Endothelial cell of umbilical vein (primary cell): ENCODE measurements around the gene KIF6. TPM values are rescaled to one million over a fixed set of nuclear protein-coding genes. Genes with fewer than 3 reads are reported as not detected.

Experiments used
- BruUV-seq: library from RNA; stranded (reverse); fragments of 400-500 nt; replicated peaks from 2 replicates; lab custom pipeline; 2021; lab: Mats Ljungman, UMichigan
- CTCF ChIA-PET: fragments of 300-600, 350-600 bp; sonication (Branson Sonifier 250); formaldehyde crosslinking; loops from one replicate; lab custom pipeline; 2021; ENCODE audit warnings: antibody characterized with exemption, inconsistent platforms; lab: Charles Lee
- POLR2A ChIA-PET: fragments of 300-600, 350-600 bp; sonication (Branson Sonifier 250); formaldehyde crosslinking; loops from one replicate; lab custom pipeline; 2021; ENCODE audit warnings: antibody characterized with exemption, inconsistent platforms; lab: Charles Lee
- DNase-seq: peaks from one replicate; pipeline ENCODE4 v3.0.0-alpha.2; 2011; ENCODE audit warnings: low read depth, low spot score
- FAIRE-seq: peaks from 2 replicates; lab custom pipeline; 2011; peaks lifted over from hg19 to GRCh38; lab: Jason Lieb, UNC
- H2AFZ ChIP-seq: 2 replicates; pipeline ENCODE4 v1.6.0; 2012; ENCODE audit warnings: low read depth, low read length, control low read depth, inconsistent platforms
- H3K27ac ChIP-seq: 2 replicates; pipeline ENCODE4 v1.5.1; 2011; ENCODE audit warnings: low read depth, mild to moderate bottlenecking, control low read depth, low read length, moderate library complexity; ENCODE audit not compliant: insufficient read depth
- H3K27me3 ChIP-seq, 2 experiments: 2 replicates each; pipeline versions ENCODE4 v1.6.0 to v1.6.1; 2011; ENCODE audit warnings: low read length in 2 of 2, mixed read lengths in 1 of 2; ENCODE audit not compliant: control insufficient read depth in 2 of 2, insufficient read depth in 2 of 2
- H3K36me3 ChIP-seq, 2 experiments: 2 replicates in 1 of 2; 3 replicates in 1 of 2; pipeline ENCODE4 v1.5.1; 2011; ENCODE audit warnings: low read length in 2 of 2, mild to moderate bottlenecking in 1 of 2, moderate library complexity in 1 of 2; ENCODE audit not compliant: control insufficient read depth in 2 of 2, insufficient read depth in 2 of 2; ENCODE audit errors: extremely low read depth in 1 of 2
- H3K4me1 ChIP-seq: 3 replicates; pipeline ENCODE4 v1.5.1; 2011; ENCODE audit warnings: mild to moderate bottlenecking, low read length; ENCODE audit not compliant: control insufficient read depth, insufficient read depth; ENCODE audit errors: extremely low read depth
- H3K4me2 ChIP-seq: 2 replicates; pipeline ENCODE4 v1.6.1; 2011; ENCODE audit warnings: low read length, control low read depth, mixed read lengths; ENCODE audit not compliant: insufficient read depth
- H3K4me3 ChIP-seq, 3 experiments: fragments of 200-600 bp in 1 of 3; sonication (generic), shearing (Covaris generic) in 1 of 3; replicated peaks in 1 of 3; 2 replicates each; pipeline ENCODE4 v1.5.1; 2011 to 2016; ENCODE audit warnings: control low read depth in 3 of 3, low read length in 3 of 3, mild to moderate bottlenecking in 2 of 3, inconsistent platforms in 1 of 3, low read depth in 1 of 3, moderate library complexity in 1 of 3; ENCODE audit not compliant: insufficient read depth in 1 of 3
- H3K79me2 ChIP-seq: 2 replicates; pipeline ENCODE4 v1.6.0; 2012; ENCODE audit warnings: low read length, inconsistent platforms; ENCODE audit not compliant: control insufficient read depth, insufficient read depth
- H3K9ac ChIP-seq: replicated peaks from 2 replicates; pipeline ENCODE3; 2011; ENCODE audit warnings: low read length, control low read depth; ENCODE audit not compliant: insufficient read depth; ENCODE audit errors: extremely low read depth
- H3K9me1 ChIP-seq: replicated peaks from 3 replicates; pipeline ENCODE4 v1.6.0; 2011; ENCODE audit warnings: mild to moderate bottlenecking, low read length; ENCODE audit not compliant: control insufficient read depth, insufficient read depth; ENCODE audit errors: extremely low read depth
- H3K9me3 ChIP-seq: replicated peaks from 2 replicates; pipeline ENCODE4 v1.5.1; 2012; ENCODE audit warnings: low read length, inconsistent platforms; ENCODE audit not compliant: control insufficient read depth, insufficient read depth
- H4K20me1 ChIP-seq: replicated peaks from 2 replicates; pipeline ENCODE3; 2011; ENCODE audit warnings: mild to moderate bottlenecking, low read length; ENCODE audit not compliant: control insufficient read depth, insufficient read depth; ENCODE audit errors: extremely low read depth
- CTCF ChIP-seq, 2 donors: IDR thresholded peaks; 1 replicate in 1 of 2; 2 replicates in 1 of 2; pipeline ENCODE4 v1.5.1; 2011; ENCODE audit warnings: low read length in 2 of 2, mild to moderate bottlenecking in 2 of 2, moderate library complexity in 2 of 2, control low read depth in 1 of 2, inconsistent platforms in 1 of 2, low read depth in 1 of 2; ENCODE audit not compliant: insufficient read depth in 1 of 2; ENCODE audit errors: extremely low read depth in 1 of 2
- EZH2 ChIP-seq: IDR thresholded peaks from 2 replicates; pipeline ENCODE4 v1.6.1; 2012; ENCODE audit warnings: borderline replicate concordance, low read depth, mild to moderate bottlenecking, moderate library complexity, low read length, inconsistent platforms; ENCODE audit not compliant: severe bottlenecking
- FOS ChIP-seq: IDR thresholded peaks from 2 replicates; pipeline ENCODE4 v1.6.1; 2011; ENCODE audit warnings: mild to moderate bottlenecking, low read length, moderate library complexity, borderline replicate concordance; ENCODE audit not compliant: insufficient read depth
- GATA2 ChIP-seq: IDR thresholded peaks from 2 replicates; pipeline ENCODE4 v1.7.0; 2011; ENCODE audit warnings: low read depth, mild to moderate bottlenecking, moderate library complexity, mixed read lengths, low read length; ENCODE audit not compliant: insufficient read length, insufficient read depth
- JUN ChIP-seq: IDR thresholded peaks from 2 replicates; pipeline ENCODE4 v1.6.1; 2011; ENCODE audit warnings: borderline replicate concordance, low read depth; ENCODE audit not compliant: insufficient read length, insufficient read depth
- MAX ChIP-seq: IDR thresholded peaks from 2 replicates; pipeline ENCODE4 v1.6.1; 2011; ENCODE audit not compliant: insufficient read depth, insufficient read length
- MYC ChIP-seq: IDR thresholded peaks from one replicate; pipeline ENCODE4 v1.6.1; 2011; ENCODE audit warnings: mild to moderate bottlenecking, low read depth, low read length
- POLR2A ChIP-seq: IDR thresholded peaks from 2 replicates; pipeline ENCODE4 v1.6.1; 2012; ENCODE audit warnings: low read depth, mild to moderate bottlenecking, control low read depth, low read length
- POLR2AphosphoS5 ChIP-seq: IDR thresholded peaks from 2 replicates; pipeline ENCODE4 v1.6.1; 2012; ENCODE audit warnings: low read depth, mild to moderate bottlenecking, control low read depth, low read length, moderate library complexity; ENCODE audit not compliant: insufficient read depth
- dilution Hi-C: fragments of 300-500 bp; cut with MboI; formaldehyde crosslinking; loops from one replicate; pipeline ENCODE4 v1.15.0; 2019; ENCODE audit warnings: low sequenced_read_pairs; ENCODE audit not compliant: extremely low pct_ligation_motif_present
- intact Hi-C: fragments of 100-400 bp; cut with micrococcal nuclease; formaldehyde crosslinking; loops from one replicate; pipeline ENCODE4 v1.10.0; 2022
- polyA plus RNA-seq, 4 experiments: library from polyadenylated mRNA; depleted of rRNA in 3 of 4; stranded (reverse) in 3 of 4; unstranded in 1 of 4; fragments of >200 nt; gene quantifications; 2 replicates each; pipeline versions ENCODE4 v1.2.1 to v1.2.3, GENCODE V29; 2011 to 2012; ENCODE audit warnings: missing spikeins in 1 of 4
- total RNA-seq: library from RNA; stranded (reverse); gene quantifications from 2 replicates; pipeline ENCODE4 v1.2.3, GENCODE V29; 2021

KIF6 gene
- total and polyA plus RNA-seq, 2 donors (not counting 3 experiments of a cell fraction or from before 2014, with no cell fraction given): not detected

- no peak overlapping the region for H3K4me2 ChIP-seq
- FAIRE-seq (no peak), DNase-seq (no peak)
- TF ChIP-seq GATA2 (no peak), MAX (no peak), POLR2AphosphoS5 (no peak), MYC (no peak), JUN (no peak), EZH2 (no peak), POLR2A (no peak), CTCF (IDR thresholded peaks at IDR 0.05; ENCODE audit: extremely low read depth in 1 of 2, insufficient read depth in 1 of 2, low read depth in 1 of 2, low read length in 2 of 2) (no peak), FOS (no peak)
- H3K4me3 ChIP-seq: no peak overlapping the region
- H3K36me3 ChIP-seq: no peaks in the 10 kb centered on the region
- no peaks in the 10 kb centered on the region for H3K9me3 ChIP-seq
- H2AFZ ChIP-seq: no peak overlapping the region
- no peaks in the 10 kb centered on the region for H3K79me2 ChIP-seq
- no peaks in the 10 kb centered on the region for H3K9me1 ChIP-seq
- H3K27ac ChIP-seq: no peak overlapping the region
- CTCF ChIA-PET: no interaction called here
- POLR2A ChIA-PET: no interaction called here
- no peak overlapping the region for H3K9ac ChIP-seq
- no peaks in the 10 kb centered on the region for H3K4me1 ChIP-seq
- intact Hi-C loops: no loop called here
- no peaks in the 10 kb centered on the region for H3K27me3 ChIP-seq
- BruUV-seq: no TSS peak
- dilution Hi-C loops: no loop called here
- no peaks in the 10 kb centered on the region for H4K20me1 ChIP-seq
These were observed 279.5 kb downstream of the KIF6 start for GRCh38 chr6:39445667-39446066.
